Activated naive CD4-positive, alpha-beta T cell (primary cell): ENCODE data around the gene SLA2.
"Not testable (repeated sequence)": the region's sequence is repeated elsewhere in the genome, so short reads cannot be mapped to it uniquely, and the experiment has no call there.

Experiments
- DNase-seq, 4 experiments: peaks; one replicate each; lab custom pipeline; 2025; lab: John Stamatoyannopoulos, UW

The SLA2 gene

GRCh38 chr20:36645998-36646397 lies at the start of gene SLA2:
SLA2 (minus strand) TSS chr20:36646196; CDS start chr20:36641335, 4,861 bp downstream.
- peak in 2 of 4 experiments; percentile 19 to 54 for DNase-seq

- not testable (repeated sequence) for DNase-seq
These were observed 49.5 kb upstream of the SLA2 start for GRCh38 chr20:36695467-36695866.

- no peak for DNase-seq
These were observed 42.6 kb upstream of the SLA2 start for GRCh38 chr20:36688630-36689029.

GRCh38 chr20:36687850-36688249 lies 41.9 kb upstream of the SLA2 start:
- DNase-seq = no peak

- DNase-seq = no peak
These were observed 40.9 kb upstream of the SLA2 start for GRCh38 chr20:36686944-36687343.

GRCh38 chr20:36686504-36686903 lies 40.5 kb upstream of the SLA2 start:
- no peak for DNase-seq

- DNase-seq = no peak
These were observed 38.8 kb upstream of the SLA2 start for GRCh38 chr20:36684747-36685146.

GRCh38 chr20:36682311-36682710 lies 36.3 kb upstream of the SLA2 start:
- DNase-seq = no peak

- DNase-seq = no peak
These were observed 31.4 kb upstream of the SLA2 start for GRCh38 chr20:36677422-36677771.

GRCh38 chr20:36676701-36677421 lies 30.9 kb upstream of the SLA2 start:
- no peak for DNase-seq

GRCh38 chr20:36675545-36675944 lies 29.5 kb upstream of the SLA2 start:
- DNase-seq = not testable (repeated sequence)

GRCh38 chr20:36672991-36673390 lies 27.0 kb upstream of the SLA2 start:
- DNase-seq = no peak

GRCh38 chr20:36670665-36671357 lies 24.8 kb upstream of the SLA2 start:
- DNase-seq = no peak

GRCh38 chr20:36666181-36666740 lies 20.3 kb upstream of the SLA2 start:
- DNase-seq = no peak

GRCh38 chr20:36663031-36663430 lies 17.0 kb upstream of the SLA2 start:
- DNase-seq = no peak

- no peak for DNase-seq
These were observed 12.3 kb upstream of the SLA2 start for GRCh38 chr20:36658300-36658699.

- DNase-seq = no peak
These were observed 10.7 kb upstream of the SLA2 start for GRCh38 chr20:36656733-36657132.

GRCh38 chr20:36655004-36655403 lies 9.0 kb upstream of the SLA2 start:
- DNase-seq = no peak

- DNase-seq = no peak
These were observed 8.5 kb upstream of the SLA2 start for GRCh38 chr20:36654506-36654905.

GRCh38 chr20:36653456-36653855 lies 7.5 kb upstream of the SLA2 start:
- no peak for DNase-seq

- DNase-seq = no peak
These were observed 1.5 kb upstream of the SLA2 start for GRCh38 chr20:36647196-36648121.

GRCh38 chr20:36646678-36647077 lies 682 bp upstream of the SLA2 start:
- DNase-seq = no peak
